H1 (cell line): Measurements from ENCODE around the gene IVNS1ABP. TPM values are rescaled to one million over a fixed set of nuclear protein-coding genes. Genes with fewer than 3 reads are reported as not detected.

Source experiments
- CTCF ChIA-PET: fragments of 300-600 bp; sonication (Branson Sonifier 250); formaldehyde crosslinking; loops from one replicate; lab custom pipeline; 2021; ENCODE audit not compliant: partially characterized antibody; lab: Charles Lee
- POLR2A ChIA-PET: fragments of 300-600 bp; sonication (Branson Sonifier 250); formaldehyde crosslinking; loops from one replicate; lab custom pipeline; 2021; ENCODE audit warnings: inconsistent platforms; ENCODE audit not compliant: partially characterized antibody; lab: Charles Lee
- DNase-seq, 2 experiments: peaks; one replicate each; pipeline versions ENCODE4 v3.0.0 to v3.0.0-alpha.2; 2010 to 2022; ENCODE audit warnings: low spot score in 2 of 2, low read depth in 1 of 2, mixed read lengths in 1 of 2
- FAIRE-seq: peaks from 2 replicates; lab custom pipeline; 2011; peaks lifted over from hg19 to GRCh38; lab: Jason Lieb, UNC
- H2AFZ ChIP-seq: 2 replicates; pipeline ENCODE4 v1.8.1; 2012; ENCODE audit warnings: low read length, inconsistent platforms
- H2AK5ac ChIP-seq: 2 replicates; pipeline ENCODE4 v1.6.1; 2013; ENCODE audit warnings: low read depth, low read length
- H2BK120ac ChIP-seq: replicated peaks from 2 replicates; pipeline ENCODE3; 2013; ENCODE audit warnings: low read depth, low read length, inconsistent platforms
- H2BK12ac ChIP-seq: 2 replicates; pipeline ENCODE4 v1.6.1; 2013; ENCODE audit warnings: low read depth, low read length
- H2BK15ac ChIP-seq: 2 replicates; pipeline ENCODE4 v1.6.1; 2013; ENCODE audit warnings: low read length
- H2BK20ac ChIP-seq: 2 replicates; pipeline ENCODE4 v1.6.1; 2013; ENCODE audit warnings: low read length
- H2BK5ac ChIP-seq: 2 replicates; pipeline ENCODE4 v1.6.1; 2013; ENCODE audit warnings: low read depth, low read length
- H3K14ac ChIP-seq: 2 replicates; pipeline ENCODE4 v1.6.1; 2013; ENCODE audit warnings: inconsistent platforms; ENCODE audit not compliant: insufficient read length
- H3K18ac ChIP-seq: 2 replicates; pipeline ENCODE4 v1.6.1; 2013; ENCODE audit warnings: low read length; ENCODE audit errors: extremely low read depth
- H3K23ac ChIP-seq: 2 replicates; pipeline ENCODE4 v1.6.1; 2013; ENCODE audit warnings: inconsistent platforms; ENCODE audit not compliant: insufficient read length
- H3K23me2 ChIP-seq: 2 replicates; pipeline ENCODE4 v1.6.1; 2013; ENCODE audit warnings: low read depth, low read length
- H3K27ac ChIP-seq: 2 replicates; pipeline ENCODE4 v1.6.1; 2011; ENCODE audit warnings: low read depth, low read length, inconsistent platforms
- H3K27me3 ChIP-seq, 4 experiments: replicated peaks in 1 of 4; 1 replicate in 1 of 4; 2 replicates in 3 of 4; pipeline versions ENCODE4 v1.6.1 to v1.8.1; 2011 to 2013; ENCODE audit warnings: low read length in 3 of 4, mild to moderate bottlenecking in 3 of 4, inconsistent platforms in 2 of 4, mixed read lengths in 2 of 4, moderate library complexity in 1 of 4; ENCODE audit not compliant: control insufficient read depth in 3 of 4, insufficient read depth in 3 of 4; ENCODE audit errors: extremely low read depth in 1 of 4
- H3K36me3 ChIP-seq, 4 experiments: 2 replicates each; pipeline versions ENCODE4 v1.6.1 to v1.8.1; 2011 to 2013; ENCODE audit warnings: mild to moderate bottlenecking in 4 of 4, low read length in 3 of 4, moderate library complexity in 2 of 4, control low read depth in 1 of 4, inconsistent platforms in 1 of 4; ENCODE audit not compliant: insufficient read depth in 4 of 4, control insufficient read depth in 2 of 4
- H3K4ac ChIP-seq: replicated peaks from 2 replicates; pipeline ENCODE3; 2013; ENCODE audit warnings: low read length, low read depth, mixed read lengths, inconsistent platforms; ENCODE audit not compliant: insufficient read length
- H3K4me1 ChIP-seq, 4 experiments: replicated peaks in 1 of 4; 1 replicate in 1 of 4; 2 replicates in 3 of 4; pipeline versions ENCODE4 v1.6.1 to v1.8.1; 2011 to 2013; ENCODE audit warnings: low read length in 3 of 4, inconsistent platforms in 2 of 4, mixed read lengths in 1 of 4; ENCODE audit not compliant: insufficient read depth in 4 of 4, control insufficient read depth in 3 of 4
- H3K4me2 ChIP-seq, 2 experiments: 2 replicates each; pipeline versions ENCODE4 v1.6.1 to v1.8.1; 2011 to 2013; ENCODE audit warnings: low read depth in 2 of 2, low read length in 2 of 2, control low read depth in 1 of 2, inconsistent platforms in 1 of 2, mild to moderate bottlenecking in 1 of 2; ENCODE audit not compliant: insufficient read depth in 1 of 2
- H3K4me3 ChIP-seq, 4 experiments: fragments of 200-600, 300-600 bp in 1 of 4; sonication (generic), shearing (Covaris generic), sonication (Bioruptor Twin) in 1 of 4; 2 replicates each; pipeline versions ENCODE4 v1.5.1 to v1.8.1; 2011 to 2016; ENCODE audit warnings: low read length in 4 of 4, low read depth in 3 of 4, control low read depth in 2 of 4, inconsistent platforms in 2 of 4, mild to moderate bottlenecking in 2 of 4, mixed read lengths in 1 of 4, moderate library complexity in 1 of 4; ENCODE audit not compliant: insufficient read depth in 2 of 4; ENCODE audit errors: extremely low read depth in 1 of 4
- H3K56ac ChIP-seq: replicated peaks from 2 replicates; pipeline ENCODE3; 2013; ENCODE audit warnings: low read depth, mild to moderate bottlenecking, mixed read lengths, low read length, inconsistent platforms; ENCODE audit not compliant: insufficient read length
- H3K79me1 ChIP-seq: 2 replicates; pipeline ENCODE4 v1.6.1; 2013; ENCODE audit warnings: low read depth, low read length, control low read depth
- H3K79me2 ChIP-seq, 2 experiments: 2 replicates each; pipeline versions ENCODE4 v1.6.1 to v1.8.1; 2012 to 2013; ENCODE audit warnings: low read length in 2 of 2, mild to moderate bottlenecking in 2 of 2, inconsistent platforms in 1 of 2; ENCODE audit not compliant: insufficient read depth in 2 of 2, control insufficient read depth in 1 of 2
- H3K9ac ChIP-seq, 4 experiments: replicated peaks in 1 of 4; 1 replicate in 1 of 4; 2 replicates in 3 of 4; pipeline versions ENCODE4 v1.6.1 to v1.8.1; 2011 to 2013; ENCODE audit warnings: low read depth in 3 of 4, low read length in 3 of 4, control low read depth in 2 of 4, mild to moderate bottlenecking in 2 of 4, moderate library complexity in 2 of 4, inconsistent platforms in 1 of 4; ENCODE audit errors: extremely low read depth in 1 of 4
- H3K9me3 ChIP-seq, 2 experiments: 2 replicates each; pipeline versions ENCODE4 v1.6.1 to v1.8.1; 2012 to 2013; ENCODE audit warnings: mild to moderate bottlenecking in 2 of 2, moderate library complexity in 2 of 2, control low read depth in 1 of 2, inconsistent platforms in 1 of 2, low read depth in 1 of 2, low read length in 1 of 2, mixed read lengths in 1 of 2; ENCODE audit not compliant: insufficient read depth in 2 of 2
- H4K20me1 ChIP-seq, 2 experiments: replicated peaks in 1 of 2; 2 replicates each; pipeline versions ENCODE3 to v1.8.1; 2011 to 2013; ENCODE audit warnings: inconsistent platforms in 2 of 2, low read length in 2 of 2, mild to moderate bottlenecking in 1 of 2; ENCODE audit not compliant: insufficient read depth in 2 of 2, control insufficient read depth in 1 of 2
- H4K5ac ChIP-seq: 2 replicates; pipeline ENCODE4 v1.6.1; 2013; ENCODE audit warnings: low read length, low read depth, mixed read lengths, inconsistent platforms; ENCODE audit not compliant: insufficient read length
- H4K8ac ChIP-seq: 2 replicates; pipeline ENCODE4 v1.8.0; 2013; ENCODE audit warnings: mild to moderate bottlenecking, moderate library complexity, low read length, inconsistent platforms; ENCODE audit not compliant: insufficient read depth; ENCODE audit errors: extremely low read depth
- H4K91ac ChIP-seq: replicated peaks from 2 replicates; pipeline ENCODE3; 2013; ENCODE audit warnings: low read length, mixed read lengths, inconsistent platforms; ENCODE audit not compliant: insufficient read length
- EGR1 ChIP-seq: IDR thresholded peaks from 2 replicates; pipeline ENCODE4 v1.6.1; 2011; ENCODE audit warnings: low read depth, low read length, borderline replicate concordance
- FOSL1 ChIP-seq: IDR thresholded peaks from 2 replicates; pipeline ENCODE4 v1.6.1; 2011; ENCODE audit warnings: mild to moderate bottlenecking, low read depth, low read length, moderate library complexity; ENCODE audit not compliant: insufficient read depth
- JUN ChIP-seq: IDR thresholded peaks from 2 replicates; pipeline ENCODE4 v1.6.1; 2011; ENCODE audit warnings: low read depth, mild to moderate bottlenecking, improper control_type of control experiment, low read length
- MAFK ChIP-seq: IDR thresholded peaks from 2 replicates; pipeline ENCODE4 v1.6.1; 2012; ENCODE audit warnings: low read depth, mild to moderate bottlenecking, improper control_type of control experiment, low read length
- WGBS, 2 experiments: shearing (Covaris generic) in 1 of 2; methylation state at CpG; one replicate each; pipeline versions ENCODE4 v1.1.6 to v1.1.7; 2013 to 2015; ENCODE audit warnings: low lambda C conversion rate in 2 of 2, mixed read lengths in 2 of 2, inconsistent platforms in 1 of 2, low coverage in 1 of 2, missing lambda C conversion rate in 1 of 2; ENCODE audit not compliant: insufficient replicate concordance in 2 of 2, insufficient coverage in 1 of 2, insufficient read length in 1 of 2; ENCODE audit errors: extremely low coverage in 1 of 2, missing lambda C conversion rate in 1 of 2; 5-methylcytosine and 5-hydroxymethylcytosine counted together
- polyA plus RNA-seq, 7 experiments: library from polyadenylated mRNA; depleted of rRNA in 3 of 7; stranded (reverse) in 5 of 7; unstranded in 2 of 7; fragments of >200 nt in 5 of 7; fragments of 200-250 nt in 2 of 7; gene quantifications; 1 replicate in 5 of 7; 2 replicates in 1 of 7; 4 replicates in 1 of 7; pipeline versions ENCODE4 v1.2.1 to v1.2.3, GENCODE V29; 2011 to 2013; ENCODE audit warnings: missing spikeins in 2 of 7, mixed read lengths in 2 of 7
- total RNA-seq: library from RNA; stranded (reverse); fragmentation: NEBNext Ultra II Directional; extraction: Animal tissue kit (Norgen Biotek cat#: 25700); gene quantifications from 2 replicates; pipeline ENCODE4 v1.2.1, GENCODE V29; 2021
- TF ChIP-seq, protein P1 (sequence below): IDR thresholded peaks from 2 replicates; pipeline ENCODE4 v1.6.1; 2012; ENCODE audit warnings: inconsistent platforms

IVNS1ABP gene
- total and polyA plus RNA-seq, 2 of the 8 experiments (the other 6 are each of a cell fraction or from before 2014, with no cell fraction given) = 65.9 to 189 TPM

DNA sequence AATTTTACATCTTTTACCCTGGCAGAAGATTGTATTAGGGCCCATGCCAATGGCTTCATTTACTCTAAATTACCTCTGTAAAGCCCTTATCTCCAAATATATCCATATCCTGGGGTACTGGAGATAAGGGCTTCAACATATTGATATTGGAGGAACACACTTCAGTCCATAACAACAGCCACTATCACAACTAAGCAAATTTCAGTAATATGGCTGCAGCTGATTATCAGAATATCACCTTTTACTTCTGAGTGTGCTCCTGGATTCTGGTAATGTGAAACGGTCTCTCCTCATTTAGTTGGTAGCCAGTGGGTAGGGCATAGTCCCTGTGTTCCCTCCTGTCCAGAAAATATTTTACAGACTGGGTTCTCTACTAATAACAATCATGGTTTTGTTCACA lies 53.3 kb downstream of the IVNS1ABP start:
- H3K56ac ChIP-seq = no peak overlapping the region
- no peak overlapping the region for H4K91ac ChIP-seq
- H3K4me1 ChIP-seq = no peaks in the 10 kb centered on the region
- H2BK12ac ChIP-seq = no peak overlapping the region
- H3K79me2 ChIP-seq = no peaks in the 10 kb centered on the region
- ChIA-PET CTCF (interaction anchor here (0.6 kb wide), 1 partner anchor 28 kb away, joined by 3 read pairs; no protein-coding TSS in a partner anchor), POLR2A (interaction anchor here (0.7 kb wide), 2 partner anchors 177 to 202 kb away, joined by 3 to 4 read pairs; no protein-coding TSS in a partner anchor)
- no peak overlapping the region for H4K5ac ChIP-seq
- no peak overlapping the region for H3K27ac ChIP-seq
- H2BK5ac ChIP-seq = no peak overlapping the region
- FAIRE-seq (no peak), DNase-seq (no peak)
- no peak overlapping the region for H4K8ac ChIP-seq
- H3K23me2 ChIP-seq = no peaks in the 10 kb centered on the region
- no peak overlapping the region for H3K14ac ChIP-seq
- H3K27me3 ChIP-seq = no peaks in the 10 kb centered on the region
- H2BK120ac ChIP-seq = no peak overlapping the region
- no peak overlapping the region for H3K23ac ChIP-seq
- no peak overlapping the region for H3K4ac ChIP-seq
- H3K9ac ChIP-seq = no peak overlapping the region
- H3K18ac ChIP-seq = no peak overlapping the region
- H3K4me2 ChIP-seq = no peak overlapping the region
- H3K79me1 ChIP-seq = no peaks in the 10 kb centered on the region
- 82% methylated on average over 1 of the region's 1 CpG; no CpG with 5 or more reads in 1 of the 2 experiments for WGBS, 2 experiments
- TF ChIP-seq EGR1 (no peak), FOSL1 (no peak), MAFK (no peak), JUN (no peak)
- TF ChIP-seq, protein P1, sequence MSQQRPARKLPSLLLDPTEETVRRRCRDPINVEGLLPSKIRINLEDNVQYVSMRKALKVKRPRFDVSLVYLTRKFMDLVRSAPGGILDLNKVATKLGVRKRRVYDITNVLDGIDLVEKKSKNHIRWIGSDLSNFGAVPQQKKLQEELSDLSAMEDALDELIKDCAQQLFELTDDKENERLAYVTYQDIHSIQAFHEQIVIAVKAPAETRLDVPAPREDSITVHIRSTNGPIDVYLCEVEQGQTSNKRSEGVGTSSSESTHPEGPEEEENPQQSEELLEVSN = no peak
- H3K36me3 ChIP-seq = no peaks in the 10 kb centered on the region
- no peak overlapping the region for H2BK20ac ChIP-seq
- no peaks in the 10 kb centered on the region for H3K9me3 ChIP-seq
- H3K4me3 ChIP-seq = no peak overlapping the region
- no peak overlapping the region for H2AK5ac ChIP-seq
- H2BK15ac ChIP-seq = no peak overlapping the region
- no peaks in the 10 kb centered on the region for H4K20me1 ChIP-seq
- H2AFZ ChIP-seq = no peak overlapping the region
